Erythroblast (primary cell): ENCODE data around the gene ANKDD1B.

Experiments used
- DNase-seq, 2 experiments: peaks; one replicate each; lab custom pipeline; 2025; lab: John Stamatoyannopoulos, UW
- GATA1 ChIP-seq: IDR thresholded peaks from 2 replicates; pipeline ENCODE4 v1.6.1; 2011; ENCODE audit warnings: low read depth, mild to moderate bottlenecking, control low read depth, low read length, moderate library complexity
- POLR2A ChIP-seq: IDR thresholded peaks from 2 replicates; pipeline ENCODE4 v1.6.1; 2011; ENCODE audit warnings: mild to moderate bottlenecking, low read length

The ANKDD1B gene

DNA sequence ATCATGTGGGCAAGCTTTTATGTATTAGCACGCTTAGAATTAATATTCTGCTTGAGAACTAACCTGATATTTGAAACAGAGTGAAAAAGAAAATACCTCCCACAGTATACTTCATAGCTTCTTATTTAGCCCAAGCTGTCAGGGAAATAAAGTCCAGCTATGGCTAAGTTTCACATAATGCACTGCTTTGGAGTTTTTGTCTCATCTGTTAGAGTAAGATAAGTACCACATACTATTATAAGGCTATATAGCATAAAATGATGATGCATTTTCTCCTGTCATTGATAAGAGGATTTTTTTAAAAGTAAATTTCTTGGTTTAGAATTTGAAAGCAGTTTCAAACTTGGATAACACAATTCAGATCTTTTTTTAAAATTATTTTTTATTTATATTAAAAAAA lies 2.4 kb upstream of the ANKDD1B start:
- peak; percentile 38 to 59 for DNase-seq
- no peak for TF ChIP-seq GATA1
- no peak for TF ChIP-seq POLR2A

GRCh38 chr5:75610201-75610600 lies 1.1 kb upstream of the ANKDD1B start:
- TF ChIP-seq GATA1 (no peak), POLR2A (no peak)
- DNase-seq = no peak

GRCh38 chr5:75610859-75611310 lies 368 bp upstream of the ANKDD1B start:
- DNase-seq = peak; percentile 19 to 68

DNA sequence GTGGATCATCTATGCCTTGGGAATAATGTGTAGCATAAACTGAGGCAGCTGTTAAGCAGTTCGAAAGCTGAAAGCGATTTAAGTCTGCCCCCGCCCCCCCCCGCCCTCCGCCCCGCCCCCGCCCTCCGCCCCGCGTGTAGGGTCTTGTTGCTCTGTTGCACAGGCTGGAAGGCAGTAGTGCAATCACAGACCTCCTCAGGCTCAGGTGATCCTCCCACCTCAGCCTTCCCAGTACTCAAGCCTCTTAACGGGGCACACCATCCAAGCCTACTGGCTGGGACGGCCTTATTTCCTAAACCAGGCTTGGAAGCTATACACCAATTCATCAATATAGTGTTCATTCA lies 945 bp downstream of the ANKDD1B start:
- no peak for DNase-seq
- TF ChIP-seq POLR2A (no peak), GATA1 (no peak)

DNA sequence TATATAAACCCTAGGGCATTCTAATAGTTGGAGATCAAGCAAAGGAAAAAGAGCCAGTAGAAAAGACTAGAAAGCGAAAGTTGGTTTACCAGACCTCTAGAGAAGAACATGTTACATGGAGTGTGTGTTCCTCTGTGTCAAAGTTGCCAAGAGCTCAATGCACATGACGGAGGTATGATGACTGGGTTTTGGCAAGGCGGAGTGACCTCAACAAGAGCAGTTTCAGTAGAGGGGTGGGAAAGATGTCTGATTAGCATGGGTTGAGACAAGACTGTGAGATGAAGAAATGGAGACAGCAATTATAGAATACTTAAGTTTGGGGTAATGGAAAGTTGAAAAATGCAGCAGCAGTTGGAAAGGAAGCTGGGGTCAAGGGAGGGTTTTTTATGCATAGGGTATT lies 1.6 kb downstream of the ANKDD1B start:
- no peak for TF ChIP-seq GATA1
- no peak for TF ChIP-seq POLR2A
- peak in 1 of 2 experiments; percentile 5 for DNase-seq

- DNase-seq = no peak
- TF ChIP-seq POLR2A (no peak), GATA1 (no peak)
Observed at GRCh38 chr5:75614176-75614575, 2.9 kb downstream of the ANKDD1B start.

- peak; percentile 33 to 62 for DNase-seq
- TF ChIP-seq POLR2A (no peak), GATA1 (no peak)
Observed at GRCh38 chr5:75616371-75616881, 5.2 kb downstream of the ANKDD1B start.

DNA sequence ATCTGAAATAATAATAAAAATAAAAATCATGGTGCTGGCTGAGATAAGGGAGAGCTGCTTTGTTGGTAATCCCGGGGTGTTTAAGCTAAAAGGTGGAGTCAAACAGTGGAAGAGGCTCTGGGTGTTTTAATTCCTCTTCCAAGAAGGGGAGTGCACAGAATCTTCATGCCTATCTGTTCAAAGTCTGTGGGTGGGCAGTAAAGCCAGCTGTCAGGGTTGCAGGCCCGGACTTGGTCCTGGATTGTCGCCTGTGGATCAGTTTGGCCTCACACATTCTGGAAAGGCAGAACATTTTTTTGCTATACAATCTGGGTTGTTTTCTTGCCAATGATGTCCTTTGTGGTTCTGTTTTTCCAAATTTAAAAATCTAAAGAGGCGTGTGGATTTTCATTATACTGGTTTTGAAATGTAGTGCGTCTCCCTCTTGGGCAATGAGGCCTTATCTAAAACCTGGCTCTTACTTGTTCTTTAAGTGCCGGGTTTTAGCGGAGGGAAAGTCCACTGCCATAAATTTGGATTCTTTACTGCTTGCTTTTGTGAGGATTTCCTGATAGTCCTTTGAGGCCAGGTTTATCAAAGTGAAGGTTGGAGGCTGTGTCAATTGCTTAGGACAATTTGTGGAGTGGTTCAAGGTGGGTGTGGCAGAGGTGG lies 5.8 kb downstream of the ANKDD1B start:
- TF ChIP-seq GATA1 (no peak), POLR2A (no peak)
- DNase-seq = peak in 1 of 2 experiments; percentile 13

- no peak for DNase-seq
- TF ChIP-seq POLR2A = no peak
- no peak for TF ChIP-seq GATA1
Observed at GRCh38 chr5:75617736-75618352, 6.6 kb downstream of the ANKDD1B start.

- TF ChIP-seq GATA1 = no peak
- no peak for TF ChIP-seq POLR2A
- DNase-seq = peak; percentile 23 to 71
Observed at GRCh38 chr5:75620184-75620959, 9.1 kb downstream of the ANKDD1B start.

- no peak for DNase-seq
- TF ChIP-seq POLR2A = no peak
- TF ChIP-seq GATA1 = no peak
Observed at GRCh38 chr5:75622564-75622963, 11.3 kb downstream of the ANKDD1B start.

DNA sequence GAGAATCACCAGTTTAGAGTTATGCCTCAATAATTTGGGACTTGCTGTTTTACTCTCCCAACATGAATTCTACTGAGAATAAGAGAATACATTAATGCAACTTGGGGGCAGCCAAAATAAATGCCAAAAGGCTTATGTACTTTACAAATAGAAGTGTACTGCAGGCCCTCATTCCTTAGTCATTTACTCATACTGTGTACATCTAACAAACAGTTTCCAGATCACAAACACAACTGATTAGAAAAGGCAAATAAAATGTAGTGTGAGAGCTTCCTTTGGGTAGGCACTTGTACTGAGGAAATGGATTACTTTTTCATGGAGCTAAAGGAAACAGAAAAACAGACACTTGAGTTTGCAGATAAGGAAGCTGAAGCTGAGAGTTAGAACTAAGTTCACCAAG lies 12.6 kb downstream of the ANKDD1B start:
- DNase-seq = no peak

DNA sequence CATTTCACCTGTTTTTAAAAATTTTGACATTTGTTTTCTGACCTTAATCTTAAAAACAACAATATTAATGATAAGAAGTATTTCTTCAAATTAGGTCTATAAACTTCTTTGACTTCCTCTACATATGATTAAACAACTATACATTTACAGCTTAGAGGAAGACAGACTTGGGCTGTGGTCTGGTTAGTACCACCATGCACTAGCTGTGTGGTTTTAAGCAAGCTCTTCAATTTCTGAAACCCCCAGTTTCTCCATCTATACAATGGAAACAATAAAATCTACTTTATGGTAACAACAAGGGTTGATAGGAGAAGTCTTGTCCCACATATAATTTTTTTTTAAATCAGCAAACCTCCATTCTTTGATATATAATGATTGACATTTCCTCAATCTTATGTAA lies 15.7 kb downstream of the ANKDD1B start:
- TF ChIP-seq GATA1 (no peak), POLR2A (no peak)
- no peak for DNase-seq

More for the DNA sequence above, 12.6 kb downstream of the ANKDD1B start:
- no peak for TF ChIP-seq GATA1
- TF ChIP-seq POLR2A = no peak

DNA sequence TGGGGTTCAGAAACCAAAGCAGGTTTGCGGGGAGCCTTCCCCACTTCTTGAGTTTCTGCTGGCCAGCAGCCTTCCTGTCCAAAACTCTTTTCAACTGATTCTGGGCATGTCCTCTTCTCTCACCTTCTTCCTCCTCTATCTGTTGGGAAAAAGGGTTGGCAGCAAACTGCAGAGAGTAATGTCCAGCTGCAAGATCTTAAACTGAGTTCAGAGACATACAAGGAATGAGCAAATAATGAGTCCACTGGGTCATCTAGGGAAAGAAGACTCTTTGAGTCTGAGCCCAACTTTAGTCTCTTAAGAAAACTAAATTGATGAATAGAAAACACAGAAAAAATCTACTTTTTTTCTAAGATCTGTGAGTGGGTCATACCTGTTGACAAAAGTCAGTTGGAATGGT lies 16.5 kb downstream of the ANKDD1B start:
- no peak for TF ChIP-seq POLR2A
- TF ChIP-seq GATA1 = no peak

DNA sequence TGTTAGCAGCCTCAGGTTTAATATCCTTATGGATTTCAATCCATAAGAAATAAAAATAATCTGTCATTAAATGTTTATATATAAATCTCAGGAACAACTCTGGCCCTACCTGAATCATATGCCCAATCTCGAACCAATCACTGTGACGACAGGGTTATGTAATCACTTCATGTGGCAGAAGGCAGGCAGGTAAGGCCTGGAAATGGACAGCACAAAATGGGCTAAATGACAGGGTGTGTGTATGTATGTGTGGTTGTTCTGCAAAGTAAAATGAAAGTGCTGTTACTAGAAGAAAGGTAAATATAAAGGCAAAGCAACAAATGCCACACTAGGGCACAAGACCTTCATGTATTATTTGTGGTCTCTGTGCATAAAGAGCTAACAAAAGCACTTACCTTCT lies 19.6 kb downstream of the ANKDD1B start:
- no peak for TF ChIP-seq POLR2A
- no peak for TF ChIP-seq GATA1

More for the DNA sequence above, 16.5 kb downstream of the ANKDD1B start:
- no peak for DNase-seq

DNA sequence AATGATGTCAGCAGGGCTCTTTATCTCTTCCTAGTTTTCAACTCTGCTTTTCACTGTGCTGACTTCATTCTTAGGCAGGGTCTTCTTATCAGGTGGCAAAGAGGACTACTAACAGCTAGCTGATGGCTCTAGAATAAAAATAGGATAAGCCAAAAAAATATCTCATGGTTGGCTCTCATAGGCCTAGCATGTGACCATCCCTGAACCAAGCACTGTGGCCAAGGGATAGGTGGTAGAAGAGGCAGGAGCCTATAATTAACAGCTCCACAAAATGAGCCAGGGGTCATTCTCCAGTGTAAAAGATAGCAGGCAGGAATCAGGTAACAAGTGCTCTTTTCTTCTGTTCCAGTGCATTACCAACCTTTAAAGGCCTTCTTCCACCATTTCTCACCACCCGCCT lies 21.1 kb downstream of the ANKDD1B start:
- DNase-seq = no peak
- TF ChIP-seq POLR2A (no peak), GATA1 (no peak)

More for the DNA sequence above, 19.6 kb downstream of the ANKDD1B start:
- no peak for DNase-seq
